Fibroblast of lung (primary cell): ENCODE results near the gene TP53I11. TPM values are rescaled to one million over a fixed set of nuclear protein-coding genes. Genes with fewer than 3 reads are reported as not detected.

Experiments used
- DNase-seq, 2 donors: peaks; one replicate each; pipeline versions ENCODE4 v3.0.0 to v3.0.0-alpha.2; 2010; ENCODE audit warnings: low read depth in 2 of 2
- H2AFZ ChIP-seq: 2 replicates; pipeline ENCODE4 v1.5.1; 2012; ENCODE audit warnings: low read length, control low read depth, inconsistent platforms
- H3K27ac ChIP-seq: 2 replicates; pipeline ENCODE4 v1.5.1; 2011; ENCODE audit warnings: low read length, control low read depth; ENCODE audit not compliant: insufficient read depth
- H3K27me3 ChIP-seq: 2 replicates; pipeline ENCODE4 v1.5.1; 2011; ENCODE audit warnings: mild to moderate bottlenecking, low read length; ENCODE audit not compliant: control insufficient read depth, insufficient read depth
- H3K36me3 ChIP-seq: 2 replicates; pipeline ENCODE4 v1.5.1; 2011; ENCODE audit warnings: low read length; ENCODE audit not compliant: control insufficient read depth, insufficient read depth
- H3K4me1 ChIP-seq: 2 replicates; pipeline ENCODE4 v1.5.1; 2011; ENCODE audit warnings: low read length; ENCODE audit not compliant: control insufficient read depth, insufficient read depth; ENCODE audit errors: extremely low read depth
- H3K4me2 ChIP-seq: 2 replicates; pipeline ENCODE4 v1.5.1; 2011; ENCODE audit warnings: low read length, control low read depth; ENCODE audit not compliant: insufficient read depth; ENCODE audit errors: extremely low read depth
- H3K4me3 ChIP-seq, 4 experiments: fragments of 200-600 bp in 1 of 4; sonication (generic) in 1 of 4; replicated peaks in 1 of 4; 2 replicates each; pipeline ENCODE4 v1.5.1; 2011 to 2016; ENCODE audit warnings: low read length in 4 of 4, low read depth in 3 of 4, mild to moderate bottlenecking in 3 of 4, control low read depth in 2 of 4, inconsistent platforms in 1 of 4, mixed read lengths in 1 of 4; ENCODE audit not compliant: insufficient read depth in 1 of 4; ENCODE audit errors: control extremely low read depth in 1 of 4
- H3K79me2 ChIP-seq: 2 replicates; pipeline ENCODE4 v1.5.1; 2012; ENCODE audit warnings: mild to moderate bottlenecking, low read length, inconsistent platforms; ENCODE audit not compliant: control insufficient read depth, insufficient read depth
- H3K9ac ChIP-seq: 2 replicates; pipeline ENCODE4 v1.5.1; 2011; ENCODE audit warnings: mild to moderate bottlenecking, low read length, control low read depth; ENCODE audit not compliant: insufficient read depth
- H3K9me3 ChIP-seq: 2 replicates; pipeline ENCODE4 v1.5.1; 2012; ENCODE audit warnings: low read depth, low read length; ENCODE audit not compliant: control insufficient read depth, insufficient read depth
- H4K20me1 ChIP-seq: 2 replicates; pipeline ENCODE4 v1.5.1; 2011; ENCODE audit warnings: low read length; ENCODE audit not compliant: control insufficient read depth, insufficient read depth; ENCODE audit errors: extremely low read depth
- EZH2 ChIP-seq: IDR thresholded peaks from 2 replicates; pipeline ENCODE4 v1.5.1; 2012; ENCODE audit warnings: low read length, control low read depth, mild to moderate bottlenecking; ENCODE audit errors: missing control alignments
- polyA plus RNA-seq, 2 donors: library from polyadenylated mRNA; depleted of rRNA in 1 of 2; stranded (reverse) in 1 of 2; unstranded in 1 of 2; fragments of >200 nt; gene quantifications; 2 replicates each; pipeline ENCODE4 v1.2.1, GENCODE V29; 2011 to 2012; ENCODE audit warnings: missing spikeins in 1 of 2
- total RNA-seq: library from RNA; depleted of rRNA; stranded (reverse); fragments of >200 nt; gene quantifications from 2 replicates; pipeline ENCODE4 v1.2.1, GENCODE V29; 2014
- TF ChIP-seq, protein P1 (sequence below), 2 donors: IDR thresholded peaks in 1 of 2; conservative IDR thresholded peaks in 1 of 2; 1 replicate in 1 of 2; 2 replicates in 1 of 2; pipeline ENCODE4 v1.5.1; 2011 to 2012; ENCODE audit warnings: low read length in 2 of 2, control low read depth in 1 of 2, inconsistent platforms in 1 of 2, low read depth in 1 of 2, mild to moderate bottlenecking in 1 of 2

The TP53I11 gene
- total and polyA plus RNA-seq, 2 donors (not counting 1 experiment from before 2014, with no cell fraction given) = 53.2 to 54.0 TPM

DNA sequence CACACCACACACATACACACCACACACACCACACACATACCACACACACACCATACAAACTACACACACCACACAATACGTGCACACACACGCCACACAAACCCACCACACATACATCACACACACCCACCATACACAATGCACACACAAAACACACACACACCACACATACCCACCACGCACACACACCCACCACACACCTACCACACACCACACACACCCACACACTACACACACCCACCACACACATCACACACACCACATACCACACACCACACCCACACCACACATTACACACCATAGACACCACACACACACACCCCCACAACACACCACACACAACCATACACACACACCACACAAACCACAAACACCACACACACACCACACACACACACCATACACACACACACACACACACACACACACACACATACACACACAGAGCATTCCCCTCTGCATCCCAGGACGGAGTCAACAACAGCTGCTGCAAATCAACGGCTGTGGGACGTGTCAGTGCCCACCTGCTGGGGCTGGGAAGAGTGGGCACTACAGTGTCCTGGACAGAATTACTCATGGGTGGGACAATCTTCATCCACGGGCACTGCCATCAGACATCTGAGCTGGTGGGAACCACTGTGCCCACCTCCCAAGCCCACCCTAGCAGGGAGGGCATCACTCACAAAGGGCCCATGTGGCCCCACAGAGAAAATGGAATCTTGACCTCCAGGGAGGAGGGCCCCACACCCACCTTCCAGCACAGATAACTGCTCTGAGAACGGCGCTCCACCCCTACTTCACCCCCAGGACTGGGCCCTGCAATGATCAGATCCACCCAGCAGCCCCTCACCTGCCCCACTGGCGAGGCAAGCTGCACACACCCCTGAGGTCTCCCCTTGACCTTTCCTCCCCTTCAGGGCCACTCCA, 8.4 kb downstream of the TP53I11 start:
- no peak for DNase-seq
- Histone ChIP-seq H3K9ac (no peak overlapping the region), H3K4me3 (no peak overlapping the region), H3K27me3 (no peaks in the 10 kb centered on the region), H3K4me2 (no peak overlapping the region), H2AFZ (no peak overlapping the region), H3K27ac (no peak overlapping the region), H4K20me1 (peaks cover 2% of the 10 kb centered on the region), H3K9me3 (no peaks in the 10 kb centered on the region), H3K36me3 (peaks cover 8% of the 10 kb centered on the region), H3K4me1 (peaks cover 9% of the 10 kb centered on the region), H3K79me2 (peaks cover 60% of the 10 kb centered on the region)
- TF ChIP-seq, protein P1, sequence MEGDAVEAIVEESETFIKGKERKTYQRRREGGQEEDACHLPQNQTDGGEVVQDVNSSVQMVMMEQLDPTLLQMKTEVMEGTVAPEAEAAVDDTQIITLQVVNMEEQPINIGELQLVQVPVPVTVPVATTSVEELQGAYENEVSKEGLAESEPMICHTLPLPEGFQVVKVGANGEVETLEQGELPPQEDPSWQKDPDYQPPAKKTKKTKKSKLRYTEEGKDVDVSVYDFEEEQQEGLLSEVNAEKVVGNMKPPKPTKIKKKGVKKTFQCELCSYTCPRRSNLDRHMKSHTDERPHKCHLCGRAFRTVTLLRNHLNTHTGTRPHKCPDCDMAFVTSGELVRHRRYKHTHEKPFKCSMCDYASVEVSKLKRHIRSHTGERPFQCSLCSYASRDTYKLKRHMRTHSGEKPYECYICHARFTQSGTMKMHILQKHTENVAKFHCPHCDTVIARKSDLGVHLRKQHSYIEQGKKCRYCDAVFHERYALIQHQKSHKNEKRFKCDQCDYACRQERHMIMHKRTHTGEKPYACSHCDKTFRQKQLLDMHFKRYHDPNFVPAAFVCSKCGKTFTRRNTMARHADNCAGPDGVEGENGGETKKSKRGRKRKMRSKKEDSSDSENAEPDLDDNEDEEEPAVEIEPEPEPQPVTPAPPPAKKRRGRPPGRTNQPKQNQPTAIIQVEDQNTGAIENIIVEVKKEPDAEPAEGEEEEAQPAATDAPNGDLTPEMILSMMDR (conservative IDR thresholded peaks at IDR 0.05 in 1 of 2, IDR thresholded peaks at IDR 0.05 in 1 of 2; ENCODE audit: low read depth in 1 of 2, low read length in 2 of 2) = no peak
- no peak for TF ChIP-seq EZH2

DNA sequence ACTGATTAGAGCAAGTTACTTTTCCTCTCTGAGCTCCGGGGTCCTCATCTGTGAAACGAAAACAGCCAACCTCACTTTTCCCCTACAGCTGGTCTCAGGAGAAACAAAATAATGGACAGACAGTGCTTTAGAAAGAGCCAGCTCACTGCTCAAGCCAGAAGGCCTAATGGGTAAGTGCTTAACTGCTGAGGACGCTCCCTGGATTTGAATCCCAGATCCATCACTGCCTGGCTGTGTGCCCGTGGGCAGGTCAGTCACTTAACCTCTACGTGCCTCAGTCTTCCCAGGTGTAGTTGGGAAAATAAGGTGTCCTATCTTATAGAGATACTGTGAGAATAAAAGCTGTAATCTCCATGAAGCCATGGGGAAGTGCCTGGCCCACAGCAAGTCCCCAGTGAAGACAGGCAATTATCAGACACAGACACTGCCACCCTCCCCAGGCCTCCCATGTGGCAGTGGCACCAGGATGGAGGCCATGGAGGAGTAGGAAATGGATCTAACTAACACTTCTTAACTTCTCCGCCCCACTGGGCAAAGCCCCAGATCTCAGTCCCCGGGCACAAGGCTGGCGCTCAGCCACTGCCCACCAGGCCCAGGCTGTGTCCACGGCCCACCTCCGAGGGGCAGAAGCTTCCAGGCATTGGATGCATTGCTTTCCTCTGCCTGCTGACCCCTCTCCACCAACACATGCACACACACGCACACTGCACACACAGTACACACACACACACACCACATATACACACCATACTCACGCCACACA, 9.2 kb downstream of the TP53I11 start:
- H3K9me3 ChIP-seq = no peaks in the 10 kb centered on the region
- H4K20me1 ChIP-seq = peaks cover 2% of the 10 kb centered on the region
- no peak overlapping the region for H3K27ac ChIP-seq

More for the DNA sequence above, 9.2 kb downstream of the TP53I11 start:
- no peak for DNase-seq
- Histone ChIP-seq H3K4me1 (peaks cover 10% of the 10 kb centered on the region), H3K4me3 (no peak overlapping the region), H3K36me3 (peaks cover 8% of the 10 kb centered on the region), H3K4me2 (no peak overlapping the region), H2AFZ (no peak overlapping the region), H3K9ac (no peak overlapping the region), H3K79me2 (peaks cover 52% of the 10 kb centered on the region), H3K27me3 (no peaks in the 10 kb centered on the region)
- no peak for TF ChIP-seq EZH2
- TF ChIP-seq, protein P1 (conservative IDR thresholded peaks at IDR 0.05 in 1 of 2, IDR thresholded peaks at IDR 0.05 in 1 of 2; ENCODE audit: low read depth in 1 of 2, low read length in 2 of 2) = no peak
